ENCODE data around the gene HYOU1. TPM values are rescaled to one million over a fixed set of nuclear protein-coding genes. Genes with fewer than 3 reads are reported as not detected.

HYOU1 gene
- total and polyA plus RNA-seq, 2 of the 8 experiments (the other 6 are each of a cell fraction or from before 2014, with no cell fraction given): 239 to 295 TPM

GRCh38 chr11:119006656-119007055, 50.3 kb downstream of the HYOU1 start (continued):
- TF ChIP-seq CHD7 (IDR thresholded peaks at IDR 0.05; ENCODE audit: insufficient replicate concordance, low read length): no peak
- TF ChIP-seq TEAD4 (IDR thresholded peaks at IDR 0.05; ENCODE audit: low read depth, low read length): no peak
- TF ChIP-seq KDM5A (IDR thresholded peaks at IDR 0.05; ENCODE audit: low read length): no peak
- no peak for TF ChIP-seq CREB1 (IDR thresholded peaks at IDR 0.05)
- no peak for TF ChIP-seq TCF12 (IDR thresholded peaks at IDR 0.05; ENCODE audit: low read depth, low read length)
- no peak for TF ChIP-seq ZNF274 (IDR thresholded peaks at IDR 0.05; ENCODE audit: borderline replicate concordance, extremely low read depth, low read length)
- TF ChIP-seq USF2 (IDR thresholded peaks at IDR 0.05; ENCODE audit: low read length): no peak
- no peak for TF ChIP-seq BRCA1 (IDR thresholded peaks at IDR 0.05; ENCODE audit: low read depth, low read length)
- TF ChIP-seq CTCF (IDR thresholded peaks at IDR 0.05; ENCODE audit: control extremely low read depth in 1 of 3, insufficient read depth in 1 of 3, low read depth in 1 of 3, low read length in 3 of 3): no peak

Measured in H1 (cell line).